Muscle layer of duodenum (tissue), 2 donors: ENCODE measurements around the gene SIGMAR1.

Experiments
- H3K27ac ChIP-seq: one replicate; pipeline ENCODE4 v1.7.0; 2013; ENCODE audit warnings: mild to moderate bottlenecking, low read length
- H3K27me3 ChIP-seq: one replicate; pipeline ENCODE4 v1.7.0; 2013; ENCODE audit warnings: low read depth, mild to moderate bottlenecking, control low read depth, low read length
- H3K36me3 ChIP-seq, 2 donors: one replicate each; pipeline ENCODE4 v1.7.0; 2013; ENCODE audit warnings: low read length in 2 of 2, control low read depth in 1 of 2, mild to moderate bottlenecking in 1 of 2; ENCODE audit not compliant: insufficient read depth in 2 of 2, control insufficient read depth in 1 of 2
- H3K4me1 ChIP-seq, 2 donors: one replicate each; pipeline ENCODE4 v1.7.0; 2013; ENCODE audit warnings: low read length in 2 of 2, mild to moderate bottlenecking in 2 of 2, control low read depth in 1 of 2, moderate library complexity in 1 of 2; ENCODE audit not compliant: insufficient read depth in 2 of 2, control insufficient read depth in 1 of 2
- H3K4me3 ChIP-seq, 2 donors: one replicate each; pipeline ENCODE4 v1.7.0; 2013; ENCODE audit warnings: low read length in 2 of 2, low read depth in 1 of 2, mild to moderate bottlenecking in 1 of 2
- H3K9me3 ChIP-seq, 2 donors: one replicate each; pipeline ENCODE4 v1.7.0; 2013; ENCODE audit warnings: low read length in 2 of 2, control low read depth in 1 of 2, mild to moderate bottlenecking in 1 of 2; ENCODE audit not compliant: control insufficient read depth in 1 of 2
- donor health status: healthy.

SIGMAR1 gene

DNA sequence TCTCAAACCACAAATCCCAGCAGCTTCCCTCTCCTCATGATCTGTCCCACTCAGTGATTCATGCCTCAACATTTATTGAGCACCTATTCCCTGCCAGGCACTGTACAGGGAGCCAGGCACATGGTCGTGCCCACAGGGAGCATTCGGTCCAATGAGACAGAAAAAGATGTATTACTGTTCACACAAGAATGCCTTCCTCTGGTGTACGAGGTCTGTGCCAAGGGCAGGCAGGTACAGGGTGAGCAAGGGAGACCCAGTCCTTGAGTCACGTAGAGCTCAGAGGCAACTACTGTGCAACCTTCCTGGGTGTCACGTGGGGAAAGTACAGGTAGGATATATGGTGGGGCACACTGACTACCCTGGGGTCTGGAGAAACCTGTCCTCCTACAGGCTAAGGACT, 52.6 kb downstream of the SIGMAR1 start:
- Histone ChIP-seq H3K36me3 (no peaks in the 10 kb centered on the region), H3K27ac (no peak overlapping the region), H3K4me1 (peaks cover 0 to 15% of the 10 kb centered on the region in 2 donors), H3K27me3 (peaks cover 49% of the 10 kb centered on the region), H3K9me3 (no peaks in the 10 kb centered on the region), H3K4me3 (no peak overlapping the region)
